ENCODE data around the gene CSRNP2. TPM values are rescaled to one million over a fixed set of nuclear protein-coding genes. Genes with fewer than 3 reads are reported as not detected.
"Not testable (repeated sequence)": the region's sequence is repeated elsewhere in the genome, so short reads cannot be mapped to it uniquely, and the experiment has no call there.

CSRNP2 gene
- total RNA-seq, result 33.6 TPM
- long read RNA-seq, partial matches to known transcripts, result 0 of 6 reads
- long read RNA-seq, other reads (novel, unspliced or antisense), result 6 of 6 reads

DNA sequence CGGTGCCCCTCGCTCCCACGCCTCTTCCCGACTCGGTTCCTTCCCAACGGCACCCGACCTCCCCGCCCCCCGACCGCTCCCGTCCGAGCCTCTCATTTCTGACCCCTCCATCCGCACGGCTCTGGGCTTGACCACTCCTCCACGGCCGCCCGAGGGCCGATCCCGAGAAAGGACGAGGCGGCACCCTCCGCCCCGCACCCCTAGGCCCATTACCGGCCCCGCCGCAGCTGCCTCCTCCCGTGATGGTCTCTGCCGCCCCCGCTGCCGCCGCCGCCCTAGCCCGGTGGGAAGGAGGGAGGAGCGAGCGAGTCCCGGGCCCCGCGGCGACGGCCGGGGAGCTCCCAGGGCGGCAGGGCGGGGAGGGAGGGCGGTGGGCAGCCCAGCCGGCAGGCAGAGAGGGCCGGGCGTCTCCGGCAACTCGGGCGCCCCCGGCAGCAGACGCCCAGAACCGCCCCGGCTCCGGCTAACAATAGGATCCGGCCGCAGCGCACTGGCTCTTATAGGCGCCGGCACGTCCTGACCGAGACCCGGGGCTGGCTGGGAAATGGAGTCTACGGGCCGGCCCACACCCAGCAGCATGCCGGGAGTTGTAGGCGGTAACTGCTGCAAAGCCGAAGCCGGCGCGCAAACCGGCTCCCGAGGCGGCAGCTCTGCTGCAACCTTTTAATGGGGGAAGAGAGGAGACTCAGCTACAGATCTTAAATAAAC is at the start of gene CSRNP2:
Gene CSRNP2 (minus strand): TSS at position 471 of the 708 bp plus-strand sequence. CDS start 7,035 bp downstream, outside the sequence.
- DNase-seq (ENCODE audit: low spot score), result peak; percentile 99

- no peak for DNase-seq (ENCODE audit: low spot score)
Measured at GRCh38 chr12:51132693-51133092, 49.3 kb upstream of the CSRNP2 start.

- DNase-seq (ENCODE audit: low spot score), result no peak
Measured at GRCh38 chr12:51131745-51132521, 48.5 kb upstream of the CSRNP2 start.

GRCh38 chr12:51128919-51129318 is 45.5 kb upstream of the CSRNP2 start:
- DNase-seq (ENCODE audit: low spot score), result no peak

DNA sequence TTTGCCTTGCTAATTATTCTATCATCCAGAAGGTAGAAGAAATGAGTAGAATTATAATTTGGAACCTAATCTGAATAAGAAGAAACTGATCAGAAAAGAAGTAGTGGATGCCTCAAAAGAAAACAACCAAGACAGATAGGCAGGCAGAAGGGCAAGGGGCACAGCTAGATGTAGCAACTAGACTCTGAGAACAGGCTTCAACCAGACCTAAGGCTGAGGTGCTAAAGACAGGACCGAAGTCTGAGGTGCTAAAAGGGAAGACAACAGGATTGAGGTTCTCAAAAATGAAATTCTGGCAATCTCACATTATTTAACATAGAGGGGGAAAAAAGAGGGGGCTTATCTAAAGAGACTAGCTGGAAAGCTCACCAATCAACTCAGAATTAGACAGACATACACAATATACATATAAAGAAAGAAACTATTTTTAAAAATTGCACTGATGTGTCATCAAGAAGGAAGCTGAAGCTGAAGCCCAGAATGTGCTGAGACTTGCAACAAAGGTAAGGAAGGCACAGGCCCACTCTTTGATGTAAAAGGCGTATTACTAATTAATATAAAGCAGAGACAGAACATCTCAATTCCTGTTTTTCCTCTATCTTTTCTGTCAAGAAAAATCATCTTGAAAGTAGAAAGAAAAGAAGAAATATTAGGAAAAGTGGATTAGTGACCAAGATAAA is 43.8 kb upstream of the CSRNP2 start:
- no peak for DNase-seq (ENCODE audit: low spot score)

GRCh38 chr12:51126297-51126696 is 42.9 kb upstream of the CSRNP2 start:
- no peak for DNase-seq (ENCODE audit: low spot score)

DNA sequence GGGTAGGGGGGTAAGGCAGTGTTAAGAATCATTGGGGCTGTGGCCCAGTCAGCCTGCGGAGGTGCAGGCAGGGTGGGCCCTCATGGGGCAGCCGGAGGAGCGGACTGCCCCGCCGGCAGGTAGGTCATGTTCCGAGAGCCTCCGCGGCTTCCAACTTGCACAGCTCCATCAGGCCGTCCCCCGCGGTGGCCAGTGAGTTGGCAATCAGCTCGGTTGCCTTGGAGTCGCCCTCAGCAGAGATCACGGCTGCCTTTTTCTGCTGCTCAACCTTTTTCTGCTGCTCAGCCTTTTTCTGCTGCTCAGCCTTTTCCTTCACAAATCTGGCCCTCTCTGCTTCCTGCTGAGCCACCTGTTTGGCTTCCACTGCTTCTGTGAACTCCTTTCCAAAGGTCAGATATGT is 41.1 kb upstream of the CSRNP2 start:
- peak; percentile 49 for DNase-seq (ENCODE audit: low spot score)

- DNase-seq (ENCODE audit: low spot score), result no peak
Measured at GRCh38 chr12:51122844-51123243, 39.4 kb upstream of the CSRNP2 start.

DNA sequence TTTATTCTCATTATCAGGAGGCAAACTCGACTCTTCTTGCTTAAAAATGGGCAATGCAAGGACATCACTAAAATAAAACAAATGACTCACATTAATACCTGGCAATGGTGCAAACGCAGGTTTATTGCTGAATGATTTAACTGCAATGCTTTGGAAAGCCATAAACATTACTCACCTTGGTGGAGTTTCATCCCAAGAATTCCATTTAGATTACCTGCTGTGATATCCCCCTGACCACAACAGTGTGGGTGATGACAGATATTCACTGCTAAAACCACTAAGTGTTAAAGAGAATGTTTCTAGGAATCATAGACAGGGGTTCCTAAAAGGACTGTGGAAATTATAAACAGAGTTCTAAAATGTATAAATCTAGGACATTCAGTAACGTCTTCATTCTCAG is 35.3 kb upstream of the CSRNP2 start:
- no peak for DNase-seq (ENCODE audit: low spot score)

DNA sequence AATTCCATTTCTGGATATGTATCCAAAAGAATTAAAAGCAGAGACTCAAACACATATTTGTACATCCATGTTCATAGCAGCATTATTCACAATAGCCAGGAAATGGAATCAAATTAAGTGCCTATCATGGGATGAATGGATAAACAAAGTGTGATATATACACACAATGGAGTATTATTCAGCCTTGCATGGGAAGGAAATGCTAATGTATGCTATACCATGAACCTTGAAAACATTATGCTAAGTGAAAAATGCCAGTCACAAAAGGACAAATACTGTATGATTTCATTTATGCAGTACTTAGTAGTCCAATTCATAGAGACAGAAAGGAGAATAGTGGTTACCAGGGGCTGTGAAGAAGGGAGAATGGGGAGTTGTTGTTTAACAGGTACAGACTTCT is 32.1 kb upstream of the CSRNP2 start:
- DNase-seq (ENCODE audit: low spot score), result no peak

DNA sequence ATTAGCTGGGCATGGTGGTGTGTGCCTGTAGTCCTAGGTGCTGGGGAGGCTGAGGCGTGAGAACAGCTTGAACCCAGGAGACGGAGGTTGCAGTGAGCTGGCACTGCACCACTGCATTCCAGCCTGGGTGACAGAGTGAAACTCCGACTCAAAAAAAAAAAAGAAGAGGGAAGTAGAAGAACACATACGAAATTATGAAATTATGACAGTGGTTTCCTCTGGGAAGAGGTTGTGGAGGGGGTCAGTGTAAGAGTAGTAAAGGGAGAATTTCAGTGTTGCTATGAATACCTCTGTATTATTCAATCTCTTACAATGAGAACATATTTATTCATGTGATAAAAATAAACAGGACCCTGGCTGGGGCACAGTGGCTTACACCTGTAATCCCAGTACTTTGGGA is 24.7 kb upstream of the CSRNP2 start:
- no peak for DNase-seq (ENCODE audit: low spot score)

GRCh38 chr12:51103977-51104376 is 20.6 kb upstream of the CSRNP2 start:
- no peak for DNase-seq (ENCODE audit: low spot score)

DNA sequence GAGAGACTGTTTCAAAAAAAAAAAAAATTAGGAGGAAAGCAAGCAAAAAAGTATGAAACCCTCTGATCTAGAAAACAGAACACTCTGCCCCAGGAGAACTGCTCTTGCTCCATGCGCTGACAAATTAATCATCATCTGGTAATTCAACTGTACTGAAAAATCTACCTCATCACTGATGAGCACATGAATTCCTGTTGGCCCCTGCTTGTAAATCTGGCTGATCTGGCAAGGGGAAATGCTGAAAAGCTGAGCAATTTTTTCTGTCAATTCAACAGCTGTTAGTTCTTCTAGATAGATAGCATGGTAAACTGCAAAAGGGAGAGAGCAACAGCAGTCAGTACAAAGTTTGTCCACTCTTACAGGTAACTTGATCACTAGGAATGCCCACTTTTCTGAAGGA is 15.2 kb upstream of the CSRNP2 start:
- DNase-seq (ENCODE audit: low spot score), result no peak

GRCh38 chr12:51090705-51091229 is 7.4 kb upstream of the CSRNP2 start:
- no peak for DNase-seq (ENCODE audit: low spot score)

DNA sequence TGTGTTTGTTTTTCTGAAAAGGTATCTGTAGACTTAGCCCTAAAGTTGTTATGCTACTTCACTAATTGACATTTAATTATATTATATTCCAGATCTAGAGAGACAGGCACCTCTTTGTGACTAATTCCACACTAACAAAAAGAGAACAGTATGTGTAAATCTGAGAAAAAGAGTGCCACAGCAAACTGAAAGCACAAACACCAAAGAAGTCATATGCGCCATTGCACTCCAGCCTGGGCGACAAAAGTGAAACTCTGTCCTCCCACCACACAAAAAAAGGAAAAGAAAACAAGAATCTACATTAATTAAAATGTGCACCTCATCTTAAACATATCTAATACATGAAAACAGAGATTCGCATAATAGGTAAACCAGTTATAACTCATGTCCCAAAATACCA is 4.4 kb upstream of the CSRNP2 start:
- no peak for DNase-seq (ENCODE audit: low spot score)

DNA sequence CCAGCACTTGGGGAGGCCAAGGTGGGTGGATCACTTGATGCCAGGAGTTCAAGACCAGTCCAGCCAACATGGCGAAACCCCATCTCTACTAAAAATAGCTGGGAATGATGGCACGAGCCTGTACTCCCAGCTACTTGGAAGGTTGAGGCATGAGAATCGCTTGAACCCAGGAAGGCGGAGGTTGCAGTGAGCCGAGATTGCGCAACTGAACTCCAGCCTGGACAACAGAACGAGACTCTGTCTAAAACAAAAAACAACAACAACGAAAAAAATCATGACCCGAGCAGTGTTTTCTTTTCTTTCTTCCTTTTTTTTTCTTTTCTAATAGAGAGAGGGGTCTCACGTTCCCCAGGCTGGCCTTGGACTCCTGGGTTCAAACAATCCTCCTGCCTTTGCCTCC is 3.5 kb upstream of the CSRNP2 start:
- DNase-seq (ENCODE audit: low spot score), result no peak

DNA sequence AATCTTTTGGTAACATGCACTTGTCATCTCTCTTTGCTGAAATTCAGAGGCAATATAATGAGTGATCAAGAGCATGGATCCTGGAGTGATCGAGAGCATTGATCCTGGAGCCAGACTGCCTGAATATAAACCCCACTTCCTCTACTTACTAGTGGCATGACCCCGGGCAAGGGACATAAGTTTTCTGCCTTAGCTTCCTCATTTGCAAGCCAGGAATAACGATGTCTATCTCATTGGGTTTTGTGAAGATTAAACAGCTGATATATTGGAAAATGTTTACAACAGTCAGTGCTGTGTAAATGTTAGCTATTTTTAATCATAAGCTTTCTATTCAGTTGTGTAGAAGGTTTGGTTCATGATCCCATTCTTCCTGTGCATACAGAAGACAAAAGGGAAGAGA is 2.4 kb upstream of the CSRNP2 start:
- no peak for DNase-seq (ENCODE audit: low spot score)

DNA sequence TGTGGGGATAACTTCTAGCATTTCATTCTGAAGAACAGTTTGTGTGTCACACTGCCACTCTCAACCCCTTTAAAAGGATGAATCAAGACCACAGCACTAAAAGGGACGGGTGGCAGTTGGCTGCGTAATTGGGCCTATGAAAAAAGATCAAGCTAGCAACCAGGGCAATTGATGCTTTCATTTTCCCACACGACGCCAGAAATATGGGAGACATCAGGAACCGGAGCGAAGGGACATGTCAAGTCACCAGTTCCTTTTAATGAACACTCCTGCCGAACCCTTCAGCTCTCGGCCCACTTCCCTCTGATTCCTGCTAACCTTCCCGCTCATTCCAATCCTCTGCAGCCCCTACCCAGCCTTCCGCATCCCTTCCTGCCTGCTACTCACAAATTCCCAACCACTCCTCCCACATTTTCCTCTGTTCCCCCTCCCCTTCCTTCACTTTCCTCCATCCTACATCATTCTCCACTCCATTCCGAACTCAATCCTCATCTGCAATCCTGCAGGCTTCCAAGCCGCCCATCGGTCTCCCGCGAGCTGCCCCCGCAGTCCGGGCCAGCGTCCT is 753 bp downstream of the CSRNP2 start:
- no peak for DNase-seq (ENCODE audit: low spot score)

DNA sequence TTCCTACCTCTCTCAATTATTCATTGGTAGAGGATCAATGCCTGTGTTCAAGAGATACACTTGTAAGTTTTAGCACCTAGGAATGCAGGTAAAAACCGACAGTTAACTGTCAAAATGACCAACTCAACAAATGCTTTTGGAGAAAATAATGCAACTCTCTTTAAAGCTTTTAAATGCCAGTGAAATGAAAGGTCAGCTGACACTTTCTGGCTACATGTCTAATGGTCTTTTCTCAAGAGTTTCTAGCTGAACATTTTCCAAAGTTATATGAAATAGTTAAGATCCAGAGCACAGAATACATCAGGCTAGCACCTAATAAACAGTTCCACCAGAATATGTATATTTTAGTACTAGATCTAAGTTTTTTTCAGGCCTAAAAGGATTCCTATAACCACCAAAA is 2.0 kb downstream of the CSRNP2 start:
- no peak for DNase-seq (ENCODE audit: low spot score)

DNA sequence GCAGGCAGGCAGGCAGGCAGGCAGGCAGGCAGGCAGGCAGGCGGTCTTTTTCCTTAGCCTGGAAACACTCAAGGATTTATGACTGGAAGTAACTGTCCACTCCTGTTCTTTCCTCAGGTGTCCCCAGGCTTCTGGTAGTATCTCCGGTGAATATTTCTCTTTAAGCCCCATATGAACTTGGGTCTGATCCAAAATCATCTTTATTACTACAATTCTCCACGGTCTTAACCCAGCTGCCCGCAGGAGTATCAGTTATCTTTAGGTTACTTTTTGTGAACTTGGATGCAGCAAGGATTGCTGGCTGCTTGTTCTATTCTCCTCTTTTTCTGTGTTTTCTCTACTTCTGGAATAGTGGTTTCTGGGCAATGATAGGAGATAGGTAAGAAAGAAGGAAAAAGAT is 3.3 kb downstream of the CSRNP2 start:
- no peak for DNase-seq (ENCODE audit: low spot score)

- DNase-seq (ENCODE audit: low spot score), result not testable (repeated sequence)
Measured at GRCh38 chr12:51078866-51079265, 4.5 kb downstream of the CSRNP2 start.
